Hepatocyte (in vitro differentiated cells): ENCODE measurements around the gene OR14A16. TPM values are rescaled to one million over a fixed set of nuclear protein-coding genes. Genes with fewer than 3 reads are reported as not detected.

Source experiments
- DNase-seq: peaks from one replicate; pipeline ENCODE4 v3.0.0-alpha.2; 2016; ENCODE audit warnings: low spot score
- H2AFZ ChIP-seq: fragments of 200-600 bp; sonication (generic); 2 replicates; pipeline ENCODE4 v1.6.0; 2016; ENCODE audit warnings: antibody characterized with exemption, mild to moderate bottlenecking
- H3K27ac ChIP-seq: fragments of 200-600 bp; sonication (generic); 2 replicates; pipeline ENCODE4 v1.5.1; 2016; ENCODE audit warnings: mild to moderate bottlenecking
- H3K27me3 ChIP-seq: fragments of 200-600 bp; sonication (generic); 2 replicates; pipeline ENCODE4 v1.6.1; 2016
- H3K36me3 ChIP-seq: fragments of 200-600 bp; sonication (generic); replicated peaks from 2 replicates; pipeline ENCODE4 v1.5.1; 2016; ENCODE audit warnings: low read depth; ENCODE audit not compliant: insufficient read depth
- H3K4me1 ChIP-seq: fragments of 200-600 bp; sonication (generic); 2 replicates; pipeline ENCODE4 v1.5.1; 2016; ENCODE audit warnings: mild to moderate bottlenecking, moderate library complexity; ENCODE audit not compliant: insufficient read depth
- H3K4me2 ChIP-seq: fragments of 200-600 bp; sonication (generic); 2 replicates; pipeline ENCODE4 v1.6.0; 2016
- H3K4me3 ChIP-seq: fragments of 200-600 bp; sonication (generic); 2 replicates; pipeline ENCODE4 v1.5.1; 2016; ENCODE audit warnings: mild to moderate bottlenecking
- H3K79me2 ChIP-seq: fragments of 200-600 bp; sonication (generic); 2 replicates; pipeline ENCODE4 v1.6.0; 2017; ENCODE audit warnings: mild to moderate bottlenecking
- H3K9me2 ChIP-seq: fragments of 200-600 bp; sonication (generic); replicated peaks from 2 replicates; pipeline ENCODE4 v1.6.0; 2017; ENCODE audit warnings: mild to moderate bottlenecking; ENCODE audit not compliant: insufficient read depth
- H3K9me3 ChIP-seq: fragments of 200-600 bp; sonication (generic); 2 replicates; pipeline ENCODE4 v1.5.1; 2016; ENCODE audit warnings: low read depth, mild to moderate bottlenecking
- H4K20me1 ChIP-seq: fragments of 200-600 bp; sonication (generic); 2 replicates; pipeline ENCODE4 v1.6.0; 2016; ENCODE audit warnings: mild to moderate bottlenecking; ENCODE audit not compliant: insufficient read depth, poor library complexity, severe bottlenecking
- CTCF ChIP-seq: fragments of 200-600 bp; sonication (generic); IDR thresholded peaks from 2 replicates; pipeline ENCODE4 v1.5.1; 2016; ENCODE audit warnings: antibody characterized with exemption, mild to moderate bottlenecking; ENCODE audit not compliant: poor library complexity
- EZH2 ChIP-seq: fragments of 200-600 bp; sonication (generic); IDR thresholded peaks from 2 replicates; pipeline ENCODE4 v1.6.1; 2016; ENCODE audit warnings: antibody characterized with exemption, mild to moderate bottlenecking, borderline replicate concordance
- EZH2phosphoT487 ChIP-seq: fragments of 200-600 bp; sonication (generic); IDR thresholded peaks from one replicate; pipeline ENCODE4 v1.6.1; 2018; ENCODE audit warnings: antibody characterized with exemption, mild to moderate bottlenecking, low read depth, moderate library complexity; ENCODE audit not compliant: unreplicated experiment, severe bottlenecking
- WGBS: methylation state at CpG from one replicate; pipeline ENCODE4 v1.1.6; 2016; ENCODE audit warnings: low lambda C conversion rate; ENCODE audit errors: missing lambda C conversion rate; 5-methylcytosine and 5-hydroxymethylcytosine counted together
- polyA plus RNA-seq: library from polyadenylated mRNA; unstranded; fragments of >200 nt; fragmentation: Nextera tagmentation; extraction: Ambion mirVana; gene quantifications from 2 replicates; pipeline ENCODE4 v1.2.1, GENCODE V29; 2016
- total RNA-seq: library from RNA; depleted of rRNA; stranded (reverse); fragments of >200 nt; gene quantifications from 2 replicates; pipeline ENCODE4 v1.2.3, GENCODE V29; 2014

OR14A16 gene
- total and polyA plus RNA-seq, 2 experiments from 2014 or later: not detected

GRCh38 chr1:247862756-247863155 lies 38.8 kb upstream of the OR14A16 start:
- H3K4me2 ChIP-seq: no peak overlapping the region
- WGBS: 76% methylated on average over 4 of the region's 4 CpGs

GRCh38 chr1:247857985-247858619 lies 34.2 kb upstream of the OR14A16 start:
- no peak for DNase-seq
- Histone ChIP-seq H4K20me1 (no peaks in the 10 kb centered on the region), H3K4me3 (no peak overlapping the region), H2AFZ (no peak overlapping the region), H3K4me2 (no peak overlapping the region), H3K9me3 (no peaks in the 10 kb centered on the region), H3K27me3 (no peaks in the 10 kb centered on the region), H3K36me3 (no peaks in the 10 kb centered on the region), H3K79me2 (no peaks in the 10 kb centered on the region), H3K27ac (no peak overlapping the region), H3K9me2 (no peaks in the 10 kb centered on the region), H3K4me1 (no peaks in the 10 kb centered on the region)
- WGBS: 82% methylated on average over 15 of the region's 15 CpGs
- TF ChIP-seq CTCF: no peak
- no peak for TF ChIP-seq EZH2phosphoT487
- no peak for TF ChIP-seq EZH2

More at GRCh38 chr1:247862756-247863155, 38.8 kb upstream of the OR14A16 start:
- H3K27me3 ChIP-seq: no peaks in the 10 kb centered on the region
- no peak overlapping the region for H3K4me3 ChIP-seq
- no peaks in the 10 kb centered on the region for H3K36me3 ChIP-seq
- DNase-seq: no peak
- TF ChIP-seq EZH2phosphoT487 (no peak), CTCF (no peak), EZH2 (no peak)
- no peaks in the 10 kb centered on the region for H3K4me1 ChIP-seq
- no peak overlapping the region for H3K27ac ChIP-seq
- no peak overlapping the region for H2AFZ ChIP-seq
- no peaks in the 10 kb centered on the region for H3K79me2 ChIP-seq
- no peaks in the 10 kb centered on the region for H4K20me1 ChIP-seq
- H3K9me2 ChIP-seq: no peaks in the 10 kb centered on the region
- H3K9me3 ChIP-seq: no peaks in the 10 kb centered on the region

- no peaks in the 10 kb centered on the region for H4K20me1 ChIP-seq
- H3K79me2 ChIP-seq: no peaks in the 10 kb centered on the region
- H3K36me3 ChIP-seq: no peaks in the 10 kb centered on the region
- no peak within 1 kb of the TSS for H2AFZ ChIP-seq
- no peaks in the 10 kb centered on the region for H3K27me3 ChIP-seq
- 96% methylated on average over 43 of the region's 109 CpGs for WGBS
- DNase-seq: no peak
- TF ChIP-seq CTCF: no peak
- no peak for TF ChIP-seq EZH2phosphoT487
- TF ChIP-seq EZH2: no peak
- no peak within 1 kb of the TSS for H3K27ac ChIP-seq
- no peaks in the 10 kb centered on the region for H3K9me3 ChIP-seq
- no peak within 1 kb of the TSS for H3K4me3 ChIP-seq
- H3K4me1 ChIP-seq: no peaks in the 10 kb centered on the region
- no peaks in the 10 kb centered on the region for H3K9me2 ChIP-seq
- H3K4me2 ChIP-seq: no peak within 1 kb of the TSS
These were observed 33.4 kb upstream of the OR14A16 start, which contains the start of gene TRIM58 for GRCh38 chr1:247857069-247857984. Gene TRIM58 (plus strand): TSS chr1:247857187. CDS start chr1:247857247, 60 bp downstream.
